CD4-positive, alpha-beta T cell treated with Interferon alpha-2 for 1 hour (primary cell): Measurements from ENCODE around the gene RNF32.

Experiments used
- DNase-seq, 2 donors: peaks; one replicate each; pipeline ENCODE4 v3.0.0-alpha.2; 2020 to 2022

Gene RNF32

DNA sequence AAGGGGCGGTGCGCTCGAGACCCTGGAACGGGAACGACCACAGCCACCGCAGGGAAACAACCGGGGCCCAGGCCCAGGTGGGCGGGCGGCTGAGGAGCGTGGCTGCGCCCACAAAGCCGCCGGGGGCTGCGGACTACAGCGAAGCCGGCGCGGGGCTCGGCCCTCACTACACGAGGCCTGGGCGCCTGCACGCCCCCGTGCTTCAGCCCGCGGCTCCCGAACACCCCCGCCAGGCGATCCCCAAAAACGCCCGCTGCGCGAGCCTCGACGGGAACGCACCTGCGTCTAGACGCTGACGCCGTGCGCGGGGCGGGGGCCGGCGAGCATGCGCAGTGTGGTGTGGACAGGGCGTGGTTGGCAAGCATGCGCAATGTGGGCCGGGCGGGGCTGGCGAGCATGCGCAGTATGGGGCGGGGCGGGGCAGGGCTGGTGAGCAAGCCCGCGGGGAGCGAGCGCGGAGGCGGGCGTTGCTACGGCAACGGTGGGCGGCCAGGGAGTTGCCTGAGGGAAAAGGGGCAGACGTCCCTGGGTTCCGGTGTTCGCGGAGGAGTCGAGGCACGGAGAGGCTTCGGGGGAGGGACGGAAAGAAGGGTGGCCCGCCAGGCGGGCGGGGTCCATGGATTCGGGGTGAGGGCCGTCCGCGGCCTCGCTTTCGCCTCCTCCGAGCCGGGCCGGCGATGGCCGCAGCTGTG, at the start of gene RNF32:
Gene RNF32 (plus strand): TSS at position 518 of the 692 bp plus-strand sequence. CDS start 3,104 bp downstream, outside the sequence.
- peak; percentile 91 to 97 for DNase-seq

GRCh38 chr7:156592155-156592884, 48.3 kb upstream of the RNF32 start:
- no peak for DNase-seq

DNA sequence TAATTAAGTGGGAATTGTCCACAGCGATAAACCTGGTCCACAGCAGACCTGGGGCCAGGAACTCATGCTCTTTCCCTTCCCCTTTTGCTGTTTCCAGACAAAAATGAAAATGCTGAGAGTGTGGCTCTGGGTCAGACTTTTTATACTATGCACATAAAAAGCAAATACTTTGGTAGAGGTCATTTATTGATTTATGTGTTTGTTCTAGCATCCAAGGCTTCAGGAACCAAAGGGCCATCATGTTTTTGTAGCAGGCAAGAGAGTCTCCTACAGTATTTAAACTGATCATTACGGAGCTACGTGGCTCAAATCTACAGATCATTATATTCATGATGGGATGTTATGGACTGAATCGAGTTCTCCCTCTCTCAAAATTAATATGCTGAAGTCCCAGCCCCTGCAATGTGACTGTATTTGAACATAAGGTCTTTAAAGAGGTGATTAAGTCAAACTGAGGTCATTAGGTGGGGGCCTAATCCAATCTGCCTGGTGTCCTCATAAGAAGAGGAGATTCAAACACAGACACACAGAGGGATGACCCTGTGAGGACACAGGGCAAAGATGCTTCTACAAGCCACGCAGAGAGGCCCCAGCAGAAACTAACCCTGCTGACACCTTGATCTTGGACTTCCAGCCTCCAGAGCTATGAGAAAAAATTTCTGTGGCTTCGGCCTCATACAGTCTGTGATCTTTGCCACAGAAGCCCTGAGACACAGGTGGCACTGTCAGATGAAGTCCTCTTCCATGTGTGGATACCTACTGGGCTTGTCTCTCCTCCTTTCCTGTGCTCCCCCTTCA, 46.1 kb upstream of the RNF32 start:
- DNase-seq: no peak

GRCh38 chr7:156600496-156600895, 40.1 kb upstream of the RNF32 start:
- DNase-seq: no peak

DNA sequence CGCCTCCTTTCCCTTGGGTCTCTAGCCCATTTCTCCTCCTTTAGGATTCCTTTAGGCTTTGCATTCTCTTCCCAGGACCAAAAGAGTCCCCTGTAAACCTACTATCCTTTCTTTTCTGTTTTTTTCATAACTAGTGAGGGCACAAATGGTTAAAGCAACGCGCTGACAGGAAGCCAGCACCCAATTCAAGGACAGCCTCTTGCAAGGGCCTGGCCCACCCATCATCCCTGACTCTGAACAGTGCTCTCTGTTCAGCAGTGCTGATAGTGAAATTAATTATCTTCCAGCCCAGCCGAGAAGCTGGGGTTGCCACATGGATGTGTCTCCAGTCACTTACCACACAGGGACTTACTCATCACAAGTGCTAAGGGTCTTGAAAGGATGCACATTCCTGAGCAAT, 38.3 kb upstream of the RNF32 start:
- DNase-seq: no peak

DNA sequence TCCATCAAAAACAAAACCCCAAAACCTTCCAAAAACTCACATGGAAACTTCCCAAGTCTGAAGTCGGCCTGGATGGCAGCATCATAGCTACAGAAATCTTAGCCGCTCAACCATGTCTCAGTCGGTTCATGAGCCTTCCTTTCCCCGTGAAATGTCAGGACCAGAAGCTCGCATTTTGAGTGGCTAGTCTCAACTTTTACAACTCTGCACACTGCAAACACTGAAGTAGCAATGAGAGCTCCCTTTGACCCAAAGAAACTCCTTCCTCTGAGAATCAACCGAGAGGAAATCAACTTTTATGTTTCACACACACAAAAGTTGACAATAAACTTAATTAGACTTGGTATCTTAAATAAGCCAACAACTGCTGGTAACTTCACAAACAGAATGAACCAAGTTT, 37.6 kb upstream of the RNF32 start:
- DNase-seq: no peak

DNA sequence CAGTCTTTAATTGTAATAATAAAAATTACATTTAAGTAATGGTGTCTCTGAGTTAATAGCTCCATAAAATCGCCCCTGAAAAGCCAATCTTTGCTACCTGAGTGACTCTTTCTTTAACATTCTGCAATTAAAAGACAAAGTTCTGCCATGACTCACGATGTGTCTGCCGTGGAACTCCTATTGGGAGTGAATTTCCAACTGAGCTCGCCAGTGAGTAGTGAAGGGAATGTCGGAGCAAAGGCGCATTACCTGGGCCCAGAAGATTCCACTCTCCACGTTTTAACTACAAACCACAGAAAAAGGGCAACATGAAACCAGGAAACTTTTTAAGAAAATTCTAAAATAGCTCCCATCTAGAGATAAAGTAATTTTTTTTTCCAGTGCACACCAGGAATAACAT, 36.9 kb upstream of the RNF32 start:
- no peak for DNase-seq

DNA sequence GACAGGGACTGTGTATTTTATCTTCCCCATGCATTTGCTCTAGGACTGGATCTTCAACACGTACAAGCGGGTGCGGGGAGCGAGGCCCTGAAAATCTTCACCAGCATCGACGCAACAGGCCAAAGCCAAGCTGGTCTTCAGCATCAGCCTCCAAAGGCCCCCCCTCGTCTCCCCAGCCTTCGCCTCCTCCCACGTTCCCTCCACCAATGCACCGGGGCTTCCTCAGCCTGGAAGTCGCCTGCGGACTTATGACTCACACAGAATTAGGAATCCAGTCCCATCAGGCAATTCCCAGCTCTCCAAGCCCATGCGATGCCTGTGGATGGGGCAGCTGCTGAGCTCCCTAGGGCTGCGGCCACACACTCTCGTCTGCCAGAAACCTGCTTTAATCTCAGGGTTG, 36.3 kb upstream of the RNF32 start:
- DNase-seq: no peak

DNA sequence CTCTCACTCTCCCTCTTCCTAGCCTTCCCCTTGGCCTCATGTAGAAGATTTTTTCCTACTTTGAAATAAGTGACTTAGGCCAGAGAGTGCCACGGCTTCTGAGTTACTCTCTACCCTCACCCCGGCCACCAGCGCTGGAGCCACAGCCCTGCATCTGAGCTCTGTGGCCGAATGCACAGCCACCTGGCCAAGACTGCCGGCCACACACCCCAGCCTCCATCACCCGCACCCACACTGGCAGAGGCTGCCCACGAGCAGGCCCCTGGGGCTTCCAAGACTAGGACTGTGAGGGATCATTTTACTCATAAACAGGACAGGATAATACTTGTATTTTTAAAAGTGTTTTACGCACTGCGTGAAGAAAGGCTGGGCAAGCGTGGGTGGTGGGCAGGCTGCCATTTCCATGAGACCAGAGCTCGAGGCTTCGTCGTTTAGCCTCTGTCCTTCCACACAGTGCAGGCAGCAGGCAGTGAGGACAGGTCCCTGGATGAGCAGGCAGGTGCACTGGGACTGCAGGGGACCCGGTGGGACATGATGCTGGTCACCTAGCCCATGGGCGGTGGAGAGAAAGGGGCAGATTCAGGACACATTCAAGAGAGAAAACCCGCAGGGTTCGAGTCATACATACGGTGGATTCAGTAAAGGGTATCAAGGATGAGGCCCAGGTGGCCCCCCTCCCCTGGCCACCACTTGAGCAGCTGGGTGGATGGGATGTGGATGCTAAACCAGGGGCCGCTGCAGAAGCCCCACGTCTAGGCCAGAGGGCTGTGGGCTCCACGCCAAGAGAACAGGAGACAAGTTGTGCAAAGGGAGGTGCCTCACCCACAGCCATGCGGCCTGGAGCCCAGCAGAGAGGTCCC, 35.5 kb upstream of the RNF32 start:
- no peak for DNase-seq

DNA sequence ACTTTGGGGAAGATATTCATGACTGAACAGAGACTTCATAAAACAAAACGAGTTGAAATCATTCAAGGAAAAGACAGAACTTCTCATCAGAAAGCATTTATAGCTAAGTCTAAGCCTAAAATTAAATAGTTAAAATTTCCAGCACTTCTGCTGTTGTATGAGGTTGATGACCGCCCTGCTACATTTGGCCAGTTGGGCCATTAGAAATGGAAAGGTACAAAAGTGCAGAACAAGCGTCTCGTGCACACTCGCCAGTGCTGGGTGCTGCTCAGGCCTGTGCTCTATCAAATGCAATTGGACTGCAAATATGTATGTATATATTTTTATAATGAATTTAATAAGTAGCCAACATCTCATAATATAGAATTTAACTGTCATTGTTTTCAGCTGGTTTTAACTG, 34.4 kb upstream of the RNF32 start:
- DNase-seq: no peak

DNA sequence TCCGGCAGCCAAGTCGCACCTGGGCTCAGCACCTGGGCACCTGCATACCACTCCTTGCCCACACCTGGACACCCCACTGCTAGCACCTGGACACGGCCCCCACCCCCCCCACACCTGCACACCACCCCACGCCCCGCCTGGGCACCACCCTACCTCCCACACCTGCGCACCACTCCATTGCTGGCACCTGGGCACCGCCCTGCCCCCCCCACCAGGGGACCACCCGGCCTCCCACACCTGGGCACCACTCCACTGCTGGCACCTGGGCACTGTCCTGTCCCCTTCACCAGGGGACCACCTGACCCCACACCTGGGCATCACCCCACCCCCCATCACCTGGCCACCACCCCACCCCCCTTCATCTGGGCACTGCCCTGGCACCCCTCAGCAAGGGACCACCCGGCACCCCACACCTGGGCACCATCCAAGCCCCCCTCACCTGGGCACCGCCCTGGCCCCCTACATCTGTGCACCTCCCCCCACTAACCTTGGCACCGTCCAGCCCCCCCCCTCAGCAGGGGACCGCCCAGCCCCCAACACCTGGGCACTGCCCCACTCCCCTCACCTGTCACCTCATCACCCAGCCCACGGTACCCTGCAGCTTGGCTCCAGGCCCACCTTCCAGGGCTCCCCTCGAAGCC, 33.8 kb upstream of the RNF32 start:
- no peak for DNase-seq

DNA sequence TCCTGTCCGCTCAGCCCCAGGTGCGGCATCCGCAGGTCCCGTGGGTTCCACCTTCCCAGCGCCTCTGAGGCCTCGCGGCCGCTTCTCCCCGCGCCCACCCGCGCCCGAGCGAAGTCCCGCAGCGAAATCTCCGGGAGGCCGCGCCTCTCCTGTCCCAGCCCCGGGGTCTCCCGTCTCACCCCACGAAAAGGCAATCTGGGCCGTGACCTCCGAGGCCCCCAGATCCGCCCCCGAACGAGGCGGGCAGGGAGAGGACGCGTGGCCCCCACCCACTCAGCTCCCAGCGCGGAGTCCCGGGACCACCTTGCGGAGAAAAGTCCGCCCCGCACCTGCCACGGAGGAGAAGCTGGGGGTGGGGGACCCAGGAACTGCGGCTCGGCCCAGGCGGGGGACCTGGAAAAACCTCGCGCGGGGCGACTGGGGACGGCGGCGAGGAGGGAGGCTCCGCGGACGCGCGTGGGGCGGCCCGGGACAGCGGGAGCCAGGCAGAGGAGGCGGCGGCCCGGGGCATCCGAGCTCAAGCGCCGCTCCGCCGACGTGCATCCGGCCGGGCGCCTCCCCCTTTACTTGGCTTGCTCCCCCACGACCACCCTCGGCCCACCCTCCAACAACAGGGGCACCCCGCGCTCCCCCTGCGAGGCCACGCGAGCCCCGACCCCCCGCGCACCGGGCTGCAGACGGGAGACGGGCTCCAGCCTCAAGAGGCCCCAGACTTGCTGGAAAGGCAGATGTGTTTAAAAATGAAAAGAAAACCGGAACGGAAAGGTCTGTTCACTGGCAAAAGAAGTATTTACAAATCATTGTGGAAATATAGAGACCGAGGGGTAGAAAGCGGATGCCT, 33.0 kb upstream of the RNF32 start:
- DNase-seq: no peak

DNA sequence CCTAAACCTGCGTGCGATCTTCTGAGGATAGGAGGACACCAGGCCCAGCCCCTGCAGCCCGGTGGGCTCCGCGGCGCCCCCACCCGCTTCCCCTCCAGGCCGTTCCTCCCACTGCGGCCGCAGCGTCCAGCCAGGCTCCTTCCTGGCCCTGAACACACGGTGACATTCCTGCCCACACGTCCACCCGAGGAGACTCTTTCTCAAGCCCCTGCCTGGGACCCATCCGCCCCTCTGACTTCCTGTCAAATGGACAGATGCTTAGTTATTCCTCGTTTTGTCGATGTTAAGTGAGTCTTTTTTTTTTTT, 32.4 kb upstream of the RNF32 start:
- no peak for DNase-seq

GRCh38 chr7:156609010-156609877, 31.3 kb upstream of the RNF32 start:
- no peak for DNase-seq

DNA sequence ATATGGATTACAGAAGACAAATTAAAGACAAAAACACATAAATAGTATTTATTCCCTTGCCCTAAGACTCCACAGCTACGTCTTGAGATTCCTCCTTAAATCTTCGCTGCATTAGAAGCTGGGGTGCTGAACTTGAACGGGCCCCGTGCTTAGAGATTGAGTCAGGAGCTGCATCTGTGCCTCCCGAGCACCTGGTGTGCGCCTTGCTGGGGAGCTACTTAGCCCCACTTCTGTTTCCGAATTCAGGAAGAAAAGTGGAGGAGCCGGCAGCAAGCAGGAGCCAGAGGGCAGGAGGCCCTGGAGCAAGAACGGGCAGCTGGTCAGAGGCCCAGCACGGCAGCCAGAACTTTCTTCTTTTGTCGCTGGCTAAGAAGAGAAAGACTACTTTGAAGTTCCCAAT, 30.4 kb upstream of the RNF32 start:
- no peak for DNase-seq

DNA sequence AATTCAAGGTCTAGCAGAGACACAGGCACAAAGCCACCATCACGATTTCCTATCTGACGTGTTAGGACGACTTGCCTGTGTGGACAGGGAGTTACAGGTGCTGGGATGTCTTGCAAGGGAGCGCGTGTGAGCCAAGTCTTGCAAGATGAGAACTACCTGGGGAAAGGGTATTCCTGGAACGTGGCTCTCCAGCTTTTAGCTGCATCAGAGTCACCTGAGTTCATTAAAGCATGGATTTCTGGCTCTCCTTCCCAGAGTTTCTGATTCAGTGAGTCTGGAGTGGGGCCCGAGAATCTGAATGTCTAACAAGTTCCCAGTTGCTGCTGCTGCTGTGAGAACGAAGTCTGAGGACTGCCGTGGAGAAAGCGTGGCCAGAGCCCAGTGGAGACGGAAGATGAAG, 30.0 kb upstream of the RNF32 start:
- no peak for DNase-seq

DNA sequence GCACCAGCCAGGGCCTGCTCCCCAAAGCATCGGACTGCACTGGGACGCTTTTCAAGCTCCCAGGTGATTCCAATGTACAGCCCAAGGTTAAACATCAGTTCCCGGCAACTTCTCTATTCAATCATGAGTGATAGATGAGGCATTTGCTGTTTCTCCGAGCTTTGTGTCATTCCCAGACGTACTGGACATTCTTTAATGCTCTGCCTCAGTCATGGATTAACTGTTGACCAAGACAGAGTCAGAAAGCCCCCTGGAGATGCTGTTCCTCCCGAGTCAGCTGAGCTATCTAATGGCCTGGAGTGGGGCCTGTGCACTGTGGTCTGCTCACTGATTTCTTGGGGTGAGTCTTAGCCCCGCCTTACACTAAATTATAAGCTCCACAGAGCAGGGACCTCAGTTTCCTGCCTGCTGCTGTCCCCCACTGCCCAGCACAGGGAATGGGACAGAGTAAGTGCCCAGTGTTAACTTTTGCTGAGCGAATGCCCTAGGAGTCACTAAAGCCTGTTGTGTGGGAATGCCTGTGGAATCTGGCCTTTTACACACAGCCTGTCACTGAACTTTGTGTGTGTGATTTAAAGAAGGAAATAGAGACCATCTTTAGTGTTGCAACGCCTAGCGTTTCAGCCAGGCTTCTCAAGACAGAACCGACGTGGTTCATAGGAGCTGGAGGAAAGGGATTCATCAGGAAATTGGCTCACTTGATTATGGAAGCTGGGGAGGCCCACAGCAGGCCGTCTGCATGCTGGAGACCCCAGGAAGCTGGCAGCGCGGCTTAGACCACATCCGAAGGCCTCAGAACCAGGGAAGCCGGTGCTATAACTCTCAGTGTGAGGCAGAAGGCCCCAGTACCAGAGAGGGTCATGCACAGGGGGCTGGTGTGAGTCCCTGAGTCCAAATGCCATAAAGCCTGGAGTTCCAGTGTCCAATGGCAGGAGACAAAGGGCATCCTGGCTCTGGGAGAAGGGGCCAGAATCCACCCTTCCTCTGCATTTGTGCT, 29.3 kb upstream of the RNF32 start:
- no peak for DNase-seq

- DNase-seq: peak; percentile 41 to 80
Measured at GRCh38 chr7:156612930-156613329, 27.6 kb upstream of the RNF32 start.
